GM21381 (cell line): ENCODE measurements around the gene CDC45.

ENCODE experiments used
- ATAC-seq: cut with Tn5 transposase; IDR thresholded peaks from one replicate; pipeline ENCODE4 v1.9.1; 2021; ENCODE audit warnings: mild to moderate bottlenecking, moderate library complexity; ENCODE audit not compliant: unreplicated experiment

The CDC45 gene

DNA sequence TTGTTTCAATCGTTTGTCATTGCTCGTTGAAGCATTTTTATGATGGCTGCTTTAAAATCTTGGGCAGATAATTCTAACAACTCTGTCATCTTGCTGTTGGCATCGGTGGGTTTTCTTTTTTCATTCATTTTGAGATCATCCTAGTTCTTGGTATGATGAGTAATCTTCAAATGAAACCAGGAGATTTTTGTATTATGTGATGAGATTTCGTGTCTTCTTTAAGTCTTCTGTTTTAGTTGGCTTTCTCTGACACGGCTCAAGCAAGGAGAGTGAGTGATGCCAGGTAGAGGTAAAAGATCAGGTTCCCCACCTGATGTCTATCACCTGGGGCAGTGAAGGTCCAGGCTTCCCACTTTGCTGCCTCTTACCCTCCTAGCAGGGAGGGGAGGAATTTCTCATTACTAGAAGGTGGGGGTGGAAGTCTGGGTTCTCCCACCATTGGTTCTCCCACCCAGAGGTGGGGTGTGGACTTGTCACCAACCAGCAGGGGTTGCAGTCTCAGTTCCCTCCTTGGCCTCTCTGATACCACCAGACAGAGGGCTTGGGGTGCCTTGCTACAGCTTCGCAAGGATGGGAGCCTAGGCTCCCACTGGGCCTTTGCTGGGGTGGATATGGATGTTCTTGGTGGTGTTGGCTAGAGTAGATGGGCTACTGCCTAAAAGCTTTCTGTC lies 12.9 kb downstream of the CDC45 start:
- ATAC-seq: no peak

DNA sequence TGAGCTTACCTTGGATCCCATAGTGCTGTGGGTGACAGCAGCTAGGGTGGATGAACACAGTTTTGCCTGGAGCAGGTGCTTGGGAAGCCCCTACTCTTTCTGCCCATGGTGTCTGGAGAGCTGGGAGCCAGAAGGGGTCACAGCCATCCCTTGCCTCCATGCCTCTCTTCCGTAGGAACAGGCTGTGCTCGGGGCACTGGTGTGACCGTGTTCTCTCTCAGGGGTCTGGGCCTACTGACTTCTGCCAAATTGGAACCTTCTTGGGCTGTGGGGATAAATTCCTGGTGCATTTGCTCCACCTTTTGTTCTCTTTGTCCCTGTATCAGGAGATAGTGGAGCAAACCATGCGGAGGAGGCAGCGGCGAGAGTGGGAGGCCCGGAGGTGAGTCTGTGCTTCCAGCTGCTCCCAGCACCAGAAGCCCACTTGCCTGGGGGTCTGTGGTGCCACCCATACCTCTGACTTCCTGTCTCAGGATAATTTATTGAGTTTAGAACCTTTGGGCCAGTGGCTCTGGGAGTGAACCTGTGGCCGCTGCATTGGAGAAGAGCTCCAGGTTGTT lies 14.4 kb downstream of the CDC45 start:
- no peak for ATAC-seq

DNA sequence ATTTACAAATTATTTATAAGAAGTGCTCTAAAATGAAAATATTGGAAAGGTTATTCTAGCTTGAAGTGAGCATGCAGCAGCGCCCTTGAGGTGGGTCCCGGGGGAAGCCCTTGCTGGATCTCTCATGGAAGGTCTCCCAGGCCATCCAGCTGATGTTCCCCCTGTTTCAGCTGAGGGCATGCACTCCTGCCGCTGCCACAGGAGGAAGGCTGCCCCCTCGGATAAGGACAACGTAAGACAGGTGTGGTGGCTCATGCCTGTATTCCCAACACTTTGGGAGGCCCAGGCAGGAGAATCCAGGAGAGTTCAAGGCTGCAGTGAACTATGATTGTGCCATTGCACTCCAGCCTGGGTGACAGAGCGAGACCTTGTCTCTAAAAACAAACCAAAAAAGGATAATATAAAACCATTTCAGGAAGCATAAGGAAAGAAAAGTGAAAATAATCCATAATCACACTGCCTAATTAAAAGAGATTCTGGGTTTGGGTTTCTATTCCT lies 15.0 kb downstream of the CDC45 start:
- ATAC-seq: no peak

DNA sequence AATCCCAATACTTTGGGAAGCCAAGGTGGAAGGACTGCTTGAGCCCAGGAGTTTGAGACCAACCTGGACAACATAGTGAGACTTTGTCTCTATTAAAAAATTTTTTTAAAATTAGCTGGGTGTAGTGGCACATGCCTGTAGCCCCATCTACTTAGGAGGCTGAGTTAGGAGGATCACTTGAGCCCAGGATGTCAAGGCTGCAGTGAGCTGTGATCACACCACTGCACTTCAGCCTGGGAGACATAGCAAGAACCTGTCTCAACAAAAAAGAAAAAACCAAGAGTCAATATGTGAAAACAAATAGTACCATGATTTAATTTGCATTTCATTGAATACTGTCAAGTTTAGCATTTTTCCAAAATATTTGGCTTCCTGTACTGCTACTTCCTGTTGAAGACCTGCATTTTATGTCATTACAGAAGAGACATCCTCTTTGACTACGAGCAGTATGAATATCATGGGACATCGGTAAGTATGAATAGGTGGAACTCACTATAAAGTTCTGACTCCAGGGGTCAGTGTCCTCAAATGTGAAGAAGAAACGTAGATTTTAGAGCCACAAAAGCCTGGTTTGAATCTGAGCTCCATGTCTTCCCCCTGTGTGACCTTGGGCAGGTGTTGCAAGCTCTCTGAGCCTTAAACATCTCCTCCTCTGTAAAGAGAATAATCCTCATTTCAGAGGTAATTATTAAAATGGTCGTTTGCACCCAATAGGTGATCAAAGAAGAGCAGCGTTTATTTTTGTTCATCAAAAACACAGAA lies 16.0 kb downstream of the CDC45 start:
- ATAC-seq: no peak

DNA sequence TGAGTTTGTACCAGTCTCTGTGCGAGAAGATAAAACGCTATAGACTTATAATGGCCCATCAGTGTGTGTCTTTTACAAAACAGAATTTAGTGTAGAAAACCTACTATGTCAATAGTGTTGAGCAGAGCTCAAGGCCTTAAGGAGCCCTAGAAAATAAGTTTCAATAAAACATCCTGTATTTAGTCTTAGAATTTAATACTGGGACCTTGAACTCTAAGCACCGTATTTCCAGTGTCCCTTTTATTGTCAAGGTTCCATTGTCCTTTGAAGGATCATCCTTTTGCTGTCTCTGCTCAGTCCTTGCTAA lies 16.6 kb downstream of the CDC45 start:
- no peak for ATAC-seq

DNA sequence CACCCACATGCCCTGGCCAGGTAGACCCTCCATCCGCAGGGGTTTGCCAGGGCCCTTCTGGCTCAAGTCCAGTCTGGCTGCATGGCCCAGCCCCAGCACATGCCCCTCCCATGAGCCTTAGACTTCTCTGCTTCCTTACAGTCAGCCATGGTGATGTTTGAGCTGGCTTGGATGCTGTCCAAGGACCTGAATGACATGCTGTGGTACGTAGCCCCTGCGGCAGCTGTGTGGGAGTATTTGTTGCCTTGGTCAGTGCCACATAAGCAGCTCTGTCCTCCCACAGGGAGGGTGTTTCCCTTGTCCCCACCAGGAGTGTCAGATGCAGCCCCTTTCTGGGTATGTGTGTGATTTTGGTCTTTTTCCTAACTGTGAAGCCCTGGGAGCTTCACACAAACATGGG lies 17.5 kb downstream of the CDC45 start:
- no peak for ATAC-seq

DNA sequence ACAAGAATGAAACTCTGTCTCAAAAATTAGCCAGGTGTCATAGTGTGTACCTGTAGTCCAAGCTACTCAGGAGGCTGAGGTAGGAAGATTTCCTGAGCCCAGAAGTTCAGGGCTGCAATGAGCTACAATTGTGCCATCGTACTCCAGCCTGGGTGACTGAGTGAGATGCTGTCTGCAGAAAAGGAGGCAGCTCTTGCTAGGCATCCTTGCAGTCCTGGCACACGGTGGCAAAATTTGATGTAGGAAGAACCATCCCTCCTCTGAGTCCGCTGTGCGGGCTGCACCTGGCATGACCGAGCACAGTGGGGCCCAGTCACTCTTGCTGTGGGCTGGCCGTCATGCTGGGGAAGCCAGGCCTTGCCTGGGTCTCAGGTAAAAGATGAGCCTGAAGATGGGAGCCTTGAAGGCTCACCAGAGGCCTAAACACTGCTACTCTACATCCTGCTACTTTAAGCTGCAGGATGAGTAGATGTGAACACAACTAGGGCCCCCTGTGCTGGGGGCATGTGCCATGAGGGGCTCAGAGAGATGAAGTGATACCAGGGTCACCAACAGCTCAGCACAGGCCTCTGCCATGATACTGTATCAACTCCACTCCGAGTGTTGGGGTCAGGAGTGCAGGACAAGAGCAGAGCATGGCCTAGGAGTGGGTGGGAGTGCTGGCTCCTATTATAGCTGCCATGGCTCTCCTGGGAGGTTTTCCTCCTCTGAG lies 18.6 kb downstream of the CDC45 start:
- no peak for ATAC-seq

DNA sequence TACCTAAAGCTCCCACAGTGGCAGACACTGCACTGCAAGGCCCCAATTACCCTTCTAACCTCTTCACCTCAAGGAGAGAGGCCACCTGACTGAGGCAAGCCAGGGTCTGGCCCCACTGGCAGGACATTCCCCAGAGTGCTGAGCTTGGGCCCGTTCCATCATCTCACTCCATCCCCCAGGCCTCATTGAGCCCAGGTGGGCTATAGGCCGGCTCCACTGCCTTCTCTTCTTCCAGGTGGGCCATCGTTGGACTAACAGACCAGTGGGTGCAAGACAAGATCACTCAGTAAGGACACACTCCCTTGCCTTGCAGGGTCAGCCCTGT lies 19.1 kb downstream of the CDC45 start:
- ATAC-seq: no peak

DNA sequence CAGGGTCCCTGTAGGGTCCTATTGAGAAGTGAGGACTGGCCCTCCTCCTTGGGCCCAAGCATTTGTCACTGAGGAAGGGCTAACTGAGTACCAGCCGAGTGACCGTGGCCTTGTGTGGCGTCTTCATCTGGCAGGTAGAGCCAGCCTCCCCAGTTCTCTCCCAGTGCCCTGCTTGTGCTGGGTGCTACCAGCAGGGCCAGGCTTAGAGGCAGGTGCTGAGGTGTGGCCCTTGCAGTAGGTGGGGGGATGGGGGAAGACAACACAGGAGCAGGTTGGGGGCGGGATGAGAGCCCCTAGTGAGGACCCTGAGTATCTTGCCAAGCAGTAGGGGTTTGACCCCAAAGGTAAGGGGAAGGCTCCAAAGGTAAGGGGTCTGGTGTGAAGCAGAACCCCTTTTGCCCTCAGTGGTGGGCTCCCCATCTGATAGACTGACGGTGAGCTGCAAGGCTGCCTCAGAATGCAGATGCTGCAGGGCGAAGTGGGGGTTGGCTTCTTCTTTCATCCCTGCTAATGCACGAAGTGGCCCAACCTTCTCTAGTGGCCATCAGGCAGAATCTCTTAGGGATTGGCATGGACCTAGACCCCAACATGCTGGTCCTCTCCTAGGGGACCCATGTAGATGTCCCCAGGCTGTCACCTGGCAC lies 19.6 kb downstream of the CDC45 start:
- no peak for ATAC-seq

DNA sequence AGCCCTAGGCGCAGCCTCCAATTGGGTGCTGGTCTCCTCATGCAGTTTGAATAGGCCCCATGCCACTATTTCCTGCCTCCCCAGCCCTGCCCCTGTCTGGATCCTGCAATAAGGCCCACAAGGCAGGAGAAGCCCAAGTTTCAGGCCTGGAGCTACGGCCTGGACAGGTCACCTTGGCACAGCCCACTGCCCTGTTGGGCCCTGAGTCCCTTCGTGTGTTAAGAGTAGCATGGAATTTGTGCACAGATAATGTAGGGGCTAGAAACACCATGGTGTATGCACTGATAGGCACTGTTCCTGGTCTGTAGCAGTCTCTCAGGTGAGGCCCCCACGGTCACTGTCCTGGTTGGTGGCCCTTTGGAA lies 20.1 kb downstream of the CDC45 start:
- ATAC-seq: no peak

DNA sequence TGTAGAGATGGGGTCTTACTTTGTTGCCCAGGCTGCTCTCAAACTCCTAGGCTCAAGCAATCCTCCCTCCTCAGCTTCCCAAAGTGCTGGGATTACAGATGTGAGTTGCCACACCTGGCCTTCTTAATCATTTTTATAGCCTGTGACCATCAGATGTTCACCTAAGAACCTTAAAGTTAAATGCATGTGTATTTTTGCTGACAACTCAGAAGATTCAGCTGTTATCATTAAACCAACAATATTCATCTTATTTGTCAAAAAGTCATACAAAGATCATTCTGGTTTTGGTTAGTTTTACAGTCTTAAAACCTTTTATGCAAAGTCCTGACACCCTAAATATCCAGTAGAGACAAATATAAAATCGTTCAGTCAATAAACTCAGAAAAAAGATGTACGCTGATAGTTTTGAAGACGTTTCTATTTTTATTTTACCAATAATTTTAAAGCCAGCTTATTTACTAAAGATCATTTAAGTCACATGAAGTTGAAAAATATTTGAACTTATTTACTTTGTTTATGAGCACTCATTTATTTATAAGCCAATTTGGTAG lies 22.3 kb downstream of the CDC45 start:
- ATAC-seq: no peak

DNA sequence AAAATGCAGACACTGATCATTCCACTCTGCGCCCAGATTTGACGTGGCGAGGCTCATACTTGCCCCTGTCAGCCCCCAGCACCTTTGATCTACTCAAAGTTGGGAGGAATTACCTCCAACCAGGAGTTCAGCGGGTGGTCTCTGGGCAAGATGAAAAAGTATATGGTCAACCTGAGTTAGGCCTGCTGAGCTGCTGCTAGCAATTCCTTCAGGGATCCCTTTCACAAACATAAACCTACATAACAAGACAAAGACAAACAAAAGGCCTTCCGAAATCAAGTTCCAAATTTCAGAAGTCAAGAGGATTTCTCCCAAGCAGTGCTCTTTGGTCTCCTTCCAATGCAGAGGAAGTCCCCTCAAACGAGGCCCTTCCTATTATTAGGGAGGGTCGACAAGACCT lies 23.6 kb downstream of the CDC45 start:
- ATAC-seq: no peak

DNA sequence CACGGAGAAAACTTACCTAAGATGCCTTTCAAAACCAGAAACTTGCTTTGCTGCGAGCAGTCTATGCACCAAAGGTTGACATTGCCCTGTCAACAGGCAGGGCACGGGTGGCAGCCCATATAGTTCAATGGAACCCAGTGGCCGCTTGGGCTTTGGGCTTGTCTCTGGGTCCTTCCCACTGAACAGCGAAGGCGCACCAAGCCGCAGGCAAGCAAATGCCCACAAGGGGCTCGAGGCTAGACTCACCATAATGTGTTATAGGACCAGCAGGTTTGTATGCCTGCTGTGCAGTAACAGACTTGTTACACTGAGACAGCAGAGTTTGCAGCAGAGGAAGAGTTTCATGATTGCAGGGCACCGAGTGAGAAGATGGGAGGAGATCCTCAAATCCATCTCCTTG lies 24.1 kb downstream of the CDC45 start:
- ATAC-seq: no peak

DNA sequence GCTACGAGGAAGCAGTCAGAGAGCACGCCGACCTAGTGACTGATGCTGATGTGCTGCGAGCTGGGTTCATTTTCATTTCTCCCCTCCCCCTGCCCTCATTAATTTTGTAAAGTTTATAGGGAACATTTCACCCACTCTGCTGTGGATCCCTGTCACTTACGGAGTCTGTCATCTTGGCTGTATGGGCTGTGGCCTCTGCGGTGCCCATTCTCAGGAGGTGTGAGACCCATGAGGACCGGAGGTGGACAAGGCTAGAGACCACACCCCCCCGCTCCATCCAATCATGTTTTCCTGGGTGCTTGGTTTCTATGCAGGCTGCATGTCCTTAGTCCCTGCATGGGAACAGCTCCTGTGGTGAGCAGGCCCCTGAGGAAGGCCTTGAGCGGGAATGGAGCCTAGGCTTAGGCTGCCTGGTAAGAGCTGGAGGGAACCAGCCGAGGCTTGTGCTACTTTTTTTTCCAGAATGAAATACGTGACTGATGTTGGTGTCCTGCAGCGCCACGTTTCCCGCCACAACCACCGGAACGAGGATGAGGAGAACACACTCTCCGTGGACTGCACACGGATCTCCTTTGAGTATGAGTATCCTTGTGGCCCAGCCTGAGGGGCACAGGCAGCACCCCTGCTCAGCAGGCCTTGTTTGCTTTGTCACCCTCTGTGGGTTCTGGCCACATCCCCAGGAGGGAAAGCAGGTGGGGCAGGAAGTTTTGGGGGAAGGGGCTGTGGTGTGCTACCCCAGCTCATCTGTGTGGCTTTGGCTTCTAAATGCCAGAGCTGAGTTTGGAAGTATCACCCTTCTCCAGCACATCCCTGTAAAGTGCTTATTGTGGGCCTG lies 25.4 kb downstream of the CDC45 start:
- no peak for ATAC-seq

DNA sequence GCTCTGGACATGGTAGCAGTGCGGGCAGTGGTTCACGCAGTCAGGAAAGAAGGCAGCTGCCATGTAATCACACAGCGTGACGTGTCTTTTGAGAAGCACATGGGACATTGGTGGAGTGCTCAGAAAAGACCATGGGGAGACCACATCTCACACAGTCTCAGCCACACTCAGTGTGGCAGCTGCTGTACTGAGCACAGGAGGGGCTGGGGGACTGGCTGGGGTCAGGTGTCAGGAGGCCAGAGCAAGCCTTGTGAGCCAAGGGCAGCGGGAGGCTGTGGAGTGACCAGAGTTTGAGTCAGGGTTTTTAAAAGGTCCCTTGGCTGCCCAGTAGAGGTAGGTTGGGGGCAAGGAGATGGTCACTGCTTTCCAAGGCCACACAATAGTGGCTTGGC lies 26.0 kb downstream of the CDC45 start:
- no peak for ATAC-seq

DNA sequence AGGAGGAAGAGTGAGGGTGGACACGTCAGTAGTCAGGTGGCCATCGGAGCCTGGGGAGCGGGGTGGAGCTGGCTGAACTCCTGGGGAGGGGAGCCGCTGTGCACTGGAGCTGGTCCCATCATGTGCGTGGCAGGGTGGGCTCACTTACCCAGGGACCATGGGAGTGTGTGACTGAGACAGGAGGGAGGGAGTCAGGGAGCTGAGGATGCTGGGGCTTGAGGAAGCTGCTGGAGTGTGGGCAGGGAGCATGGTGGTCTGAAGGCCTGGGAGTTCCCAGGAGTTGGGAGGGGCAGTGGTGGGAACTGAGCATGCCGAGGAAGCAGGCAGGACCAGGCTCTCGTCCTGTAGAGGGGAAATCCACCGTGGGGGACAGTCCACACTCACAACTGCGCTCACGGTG lies 26.5 kb downstream of the CDC45 start:
- no peak for ATAC-seq

DNA sequence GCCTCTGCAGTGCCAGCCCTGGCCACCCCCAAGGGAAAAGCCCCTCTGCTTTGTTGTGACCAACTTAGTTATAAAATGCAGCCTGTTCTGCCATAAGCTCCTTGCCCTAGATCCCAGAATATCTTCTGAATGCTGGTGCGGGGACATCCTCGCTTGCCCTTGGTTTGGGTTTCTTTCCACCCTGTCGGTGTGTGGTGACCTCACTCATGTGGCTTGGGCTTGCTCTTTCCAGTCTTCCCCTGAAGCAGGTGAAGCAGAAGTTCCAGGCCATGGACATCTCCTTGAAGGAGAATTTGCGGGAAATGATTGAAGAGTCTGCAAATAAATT lies 27.8 kb downstream of the CDC45 start:
- no peak for ATAC-seq

DNA sequence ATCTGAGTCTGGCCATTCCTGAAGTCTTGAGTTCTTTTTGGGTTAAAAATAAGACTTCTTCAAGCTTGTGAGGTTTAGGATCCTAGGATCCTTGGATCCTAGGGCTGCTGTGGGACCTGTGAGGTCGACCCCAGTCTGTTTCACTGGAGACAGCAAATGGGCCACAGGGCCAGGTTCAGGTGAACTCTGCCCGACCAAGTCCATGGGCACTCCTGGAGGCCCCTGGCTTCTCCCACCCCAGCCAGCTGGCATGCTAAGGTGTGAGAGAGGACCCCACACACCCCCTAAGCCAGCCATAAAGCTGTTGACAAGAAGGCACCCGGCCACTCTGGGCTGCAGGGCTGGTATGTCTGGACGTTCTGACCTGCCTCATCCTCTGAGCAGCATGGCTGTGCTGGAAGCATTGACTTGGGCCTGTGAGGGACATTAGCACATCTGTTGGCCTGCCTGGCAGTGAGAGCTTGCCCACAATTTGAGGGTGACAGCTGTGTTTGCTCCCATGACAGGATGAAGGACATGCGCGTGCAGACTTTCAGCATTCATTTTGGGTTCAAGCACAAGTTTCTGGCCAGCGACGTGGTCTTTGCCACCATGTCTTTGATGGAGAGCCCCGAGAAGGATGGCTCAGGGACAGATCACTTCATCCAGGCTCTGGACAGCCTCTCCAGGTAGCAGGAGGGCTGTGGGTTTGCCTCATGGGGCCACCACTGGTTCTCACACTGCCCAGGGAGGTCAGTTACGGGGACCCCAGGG lies 28.5 kb downstream of the CDC45 start:
- ATAC-seq: no peak

DNA sequence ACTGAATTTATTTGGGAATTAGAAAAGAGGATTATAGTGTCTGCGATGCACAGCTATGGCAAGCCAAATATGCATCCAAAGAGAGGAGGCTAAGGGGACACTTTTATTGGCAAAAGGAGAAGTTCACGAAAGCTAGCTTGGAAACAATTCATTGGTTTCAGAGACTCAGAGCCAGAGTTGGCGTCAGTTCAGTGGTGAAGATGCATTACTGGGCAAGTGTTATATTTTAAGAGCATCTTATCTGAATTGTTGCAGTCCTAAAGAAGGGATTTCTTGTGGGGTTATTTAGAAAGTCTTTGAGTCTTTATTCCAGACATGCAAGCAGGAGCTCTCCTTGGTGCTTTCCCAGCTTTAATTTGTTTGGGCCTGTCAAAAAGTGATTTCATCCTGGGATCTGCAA lies 29.5 kb downstream of the CDC45 start:
- ATAC-seq: no peak

DNA sequence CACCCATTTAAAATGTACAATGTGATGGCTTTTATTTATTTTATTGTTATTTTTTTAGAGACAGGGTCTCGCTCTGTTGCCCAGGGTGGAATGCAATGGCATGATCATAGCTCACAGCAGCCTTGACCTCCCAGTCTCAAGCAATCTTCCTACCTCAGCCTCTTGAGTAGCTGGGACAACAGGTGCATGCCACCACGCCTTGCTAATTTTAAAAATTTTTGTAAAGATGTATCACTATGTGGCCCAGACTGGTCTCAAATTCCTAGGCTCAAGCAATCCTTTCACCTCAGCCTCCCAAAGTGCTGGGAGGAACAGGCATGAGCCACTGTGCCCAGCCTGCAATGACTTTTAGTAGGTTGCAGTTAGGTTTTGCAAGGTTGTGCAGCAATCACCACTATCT lies 30.2 kb downstream of the CDC45 start:
- ATAC-seq: no peak
